Central memory CD8-positive, alpha-beta T cell (primary cell): Measurements from ENCODE around the gene RASAL1.
A peak's percentile ranks its signal among the peaks of the same experiment; 100 is the strongest.

Experiments used
- ATAC-seq: fragments of 150-1000 bp; cut with Tn5 transposase; replicated peaks from 2 replicates; pipeline ENCODE4 v1.10.0; 2022; ENCODE audit warnings: mild to moderate bottlenecking, moderate FRiP score, moderate number of reproducible peaks; ENCODE audit not compliant: poor library complexity, severe bottlenecking; ENCODE audit errors: extremely low read depth
- DNase-seq, 2 donors: peaks; one replicate each; pipeline ENCODE4 v3.0.0; 2021; ENCODE audit warnings: low spot score in 2 of 2
- H3K27ac Mint-ChIP-seq: one replicate; pipeline ENCODE4 v1.8.0; 2022; ENCODE audit warnings: low read depth, mild to moderate bottlenecking, moderate library complexity, mixed read lengths
- H3K27me3 Mint-ChIP-seq: one replicate; pipeline ENCODE4 v1.8.0; 2022; ENCODE audit warnings: mixed read lengths
- H3K36me3 Mint-ChIP-seq: one replicate; pipeline ENCODE4 v1.8.0; 2022; ENCODE audit warnings: mild to moderate bottlenecking, moderate library complexity, mixed read lengths; ENCODE audit not compliant: insufficient read depth
- H3K4me1 Mint-ChIP-seq: one replicate; pipeline ENCODE4 v1.8.0; 2022; ENCODE audit warnings: mixed read lengths
- H3K4me3 Mint-ChIP-seq: one replicate; pipeline ENCODE4 v1.8.0; 2022; ENCODE audit warnings: mild to moderate bottlenecking, moderate library complexity, mixed read lengths
- H3K9me3 Mint-ChIP-seq: one replicate; pipeline ENCODE4 v1.8.0; 2022; ENCODE audit warnings: mixed read lengths

RASAL1 gene

GRCh38 chr12:113171543-113171942, 36.0 kb upstream of the RASAL1 start:
- peaks cover 11% of the 10 kb centered on the region for H3K4me1 Mint-ChIP-seq
- peaks cover 77% of the 10 kb centered on the region for H3K36me3 Mint-ChIP-seq
- no peak overlapping the region for H3K4me3 Mint-ChIP-seq
- no peaks in the 10 kb centered on the region for H3K27me3 Mint-ChIP-seq
- DNase-seq = no peak
- ATAC-seq = no peak
- H3K27ac Mint-ChIP-seq = no peak overlapping the region
- no peaks in the 10 kb centered on the region for H3K9me3 Mint-ChIP-seq

GRCh38 chr12:113170926-113171325, 35.4 kb upstream of the RASAL1 start:
- Mint-ChIP-seq H3K27me3 (no peaks in the 10 kb centered on the region), H3K4me3 (no peak overlapping the region), H3K9me3 (no peaks in the 10 kb centered on the region), H3K4me1 (peaks cover 11% of the 10 kb centered on the region), H3K36me3 (peaks cover 74% of the 10 kb centered on the region), H3K27ac (no peak overlapping the region)
- ATAC-seq (no peak), DNase-seq (no peak)

GRCh38 chr12:113170457-113170856, 34.9 kb upstream of the RASAL1 start:
- Mint-ChIP-seq H3K4me3 (no peak overlapping the region), H3K9me3 (no peaks in the 10 kb centered on the region), H3K27ac (no peak overlapping the region), H3K36me3 (peaks cover 72% of the 10 kb centered on the region), H3K4me1 (peaks cover 11% of the 10 kb centered on the region), H3K27me3 (no peaks in the 10 kb centered on the region)
- ATAC-seq (no peak), DNase-seq (no peak)

- no peaks in the 10 kb centered on the region for H3K9me3 Mint-ChIP-seq
- peaks cover 11% of the 10 kb centered on the region for H3K4me1 Mint-ChIP-seq
- peaks cover 70% of the 10 kb centered on the region for H3K36me3 Mint-ChIP-seq
- H3K27ac Mint-ChIP-seq = no peak overlapping the region
- no peaks in the 10 kb centered on the region for H3K27me3 Mint-ChIP-seq
- H3K4me3 Mint-ChIP-seq = no peak overlapping the region
- DNase-seq (no peak), ATAC-seq (no peak)
Observed at GRCh38 chr12:113169697-113170096, 34.1 kb upstream of the RASAL1 start.

- Mint-ChIP-seq H3K36me3 (peaks cover 63% of the 10 kb centered on the region), H3K27me3 (no peaks in the 10 kb centered on the region), H3K27ac (no peak overlapping the region), H3K4me1 (peaks cover 6% of the 10 kb centered on the region), H3K9me3 (no peaks in the 10 kb centered on the region), H3K4me3 (no peak overlapping the region)
- DNase-seq (no peak), ATAC-seq (no peak)
Observed at GRCh38 chr12:113167868-113168267, 32.3 kb upstream of the RASAL1 start.

- H3K36me3 Mint-ChIP-seq = peaks cover 57% of the 10 kb centered on the region
- ATAC-seq (no peak), DNase-seq (no peak)
- H3K4me1 Mint-ChIP-seq = peaks cover 1% of the 10 kb centered on the region
- H3K27ac Mint-ChIP-seq = no peak overlapping the region
- no peak overlapping the region for H3K4me3 Mint-ChIP-seq
- H3K9me3 Mint-ChIP-seq = no peaks in the 10 kb centered on the region
- H3K27me3 Mint-ChIP-seq = no peaks in the 10 kb centered on the region
Observed at GRCh38 chr12:113165521-113166450, 30.2 kb upstream of the RASAL1 start.

GRCh38 chr12:113164014-113164413, 28.5 kb upstream of the RASAL1 start:
- Mint-ChIP-seq H3K36me3 (peaks cover 52% of the 10 kb centered on the region), H3K4me1 (no peaks in the 10 kb centered on the region), H3K27me3 (no peaks in the 10 kb centered on the region), H3K4me3 (no peak overlapping the region), H3K27ac (no peak overlapping the region), H3K9me3 (no peaks in the 10 kb centered on the region)
- ATAC-seq = no peak
- DNase-seq = no peak

- peaks cover 49% of the 10 kb centered on the region for H3K36me3 Mint-ChIP-seq
- no peak overlapping the region for H3K4me3 Mint-ChIP-seq
- H3K9me3 Mint-ChIP-seq = no peaks in the 10 kb centered on the region
- no peak for DNase-seq
- no peaks in the 10 kb centered on the region for H3K4me1 Mint-ChIP-seq
- ATAC-seq = no peak
- H3K27ac Mint-ChIP-seq = peak overlapping the region; percentile 22
- no peaks in the 10 kb centered on the region for H3K27me3 Mint-ChIP-seq
Observed at GRCh38 chr12:113163030-113163360, 27.4 kb upstream of the RASAL1 start.

- DNase-seq = no peak
- ATAC-seq = no peak
- Mint-ChIP-seq H3K27ac (peak overlapping the region; percentile 85), H3K4me1 (peaks cover 5% of the 10 kb centered on the region), H3K36me3 (peaks cover 49% of the 10 kb centered on the region), H3K27me3 (no peaks in the 10 kb centered on the region), H3K9me3 (no peaks in the 10 kb centered on the region), H3K4me3 (no peak overlapping the region)
Observed at GRCh38 chr12:113162102-113163029, 26.8 kb upstream of the RASAL1 start.

- H3K9me3 Mint-ChIP-seq = no peaks in the 10 kb centered on the region
- H3K36me3 Mint-ChIP-seq = peaks cover 45% of the 10 kb centered on the region
- no peaks in the 10 kb centered on the region for H3K27me3 Mint-ChIP-seq
- H3K4me1 Mint-ChIP-seq = peaks cover 6% of the 10 kb centered on the region
- no peak overlapping the region for H3K4me3 Mint-ChIP-seq
- no peak for ATAC-seq
- H3K27ac Mint-ChIP-seq = peak overlapping the region; percentile 85
- DNase-seq = no peak
Observed at GRCh38 chr12:113161415-113162016, 26.0 kb upstream of the RASAL1 start.

GRCh38 chr12:113159937-113160336, 24.4 kb upstream of the RASAL1 start:
- Mint-ChIP-seq H3K27me3 (no peaks in the 10 kb centered on the region), H3K9me3 (no peaks in the 10 kb centered on the region), H3K36me3 (peaks cover 38% of the 10 kb centered on the region), H3K27ac (no peak overlapping the region), H3K4me1 (peaks cover 9% of the 10 kb centered on the region), H3K4me3 (no peak overlapping the region)
- ATAC-seq (no peak), DNase-seq (no peak)

- Mint-ChIP-seq H3K9me3 (no peaks in the 10 kb centered on the region), H3K36me3 (peaks cover 36% of the 10 kb centered on the region), H3K4me3 (no peak overlapping the region), H3K4me1 (peaks cover 9% of the 10 kb centered on the region), H3K27ac (no peak overlapping the region), H3K27me3 (no peaks in the 10 kb centered on the region)
- ATAC-seq = no peak
- no peak for DNase-seq
Observed at GRCh38 chr12:113158439-113159203, 23.1 kb upstream of the RASAL1 start.
